HG02642 (cell line): ENCODE measurements around the gene SSPN.

Source experiments
- ATAC-seq: cut with Tn5 transposase; IDR thresholded peaks from one replicate; pipeline ENCODE4 v1.9.1; 2021; ENCODE audit warnings: mild to moderate bottlenecking; ENCODE audit not compliant: unreplicated experiment, poor library complexity

The SSPN gene

GRCh38 chr12:26195250-26195640 is at the start of gene SSPN:
Gene SSPN (plus strand): TSS chr12:26195573. CDS start chr12:26195673, 100 bp downstream.
- ATAC-seq, result peak; percentile 55

- no peak for ATAC-seq
These were observed 47.1 kb upstream of the SSPN start for GRCh38 chr12:26148291-26148690.

GRCh38 chr12:26149968-26150500 is 45.3 kb upstream of the SSPN start:
- no peak for ATAC-seq

GRCh38 chr12:26150736-26151450 is 44.5 kb upstream of the SSPN start:
- no peak for ATAC-seq

- no peak for ATAC-seq
These were observed 42.8 kb upstream of the SSPN start for GRCh38 chr12:26152507-26153102.

GRCh38 chr12:26153421-26154154 is 41.8 kb upstream of the SSPN start:
- ATAC-seq, result no peak

GRCh38 chr12:26156201-26156871 is 39.0 kb upstream of the SSPN start:
- peak; percentile 87 for ATAC-seq

- ATAC-seq, result peak; percentile 24
These were observed 38.4 kb upstream of the SSPN start for GRCh38 chr12:26157001-26157400.

GRCh38 chr12:26158078-26158764 is 37.2 kb upstream of the SSPN start:
- peak; percentile 25 for ATAC-seq

- no peak for ATAC-seq
These were observed 33.2 kb upstream of the SSPN start for GRCh38 chr12:26162174-26162573.

GRCh38 chr12:26162905-26163304 is 32.5 kb upstream of the SSPN start:
- ATAC-seq, result peak; percentile 82

GRCh38 chr12:26164118-26164517 is 31.3 kb upstream of the SSPN start:
- no peak for ATAC-seq

GRCh38 chr12:26172013-26172412 is 23.4 kb upstream of the SSPN start:
- no peak for ATAC-seq

GRCh38 chr12:26172539-26172938 is 22.8 kb upstream of the SSPN start:
- no peak for ATAC-seq

- no peak for ATAC-seq
These were observed 22.3 kb upstream of the SSPN start for GRCh38 chr12:26172946-26173552.

GRCh38 chr12:26176725-26177124 is 18.6 kb upstream of the SSPN start:
- ATAC-seq, result no peak

GRCh38 chr12:26177283-26177682 is 18.1 kb upstream of the SSPN start:
- peak; percentile 76 for ATAC-seq

GRCh38 chr12:26179826-26180225 is 15.5 kb upstream of the SSPN start:
- ATAC-seq, result no peak

- ATAC-seq, result no peak
These were observed 13.0 kb upstream of the SSPN start for GRCh38 chr12:26182377-26182776.
